Tibial nerve (tissue), 3 donors: ENCODE data around the gene CCDC197.

Source experiments
- CTCF ChIP-seq, 5 experiments: fragments of 200-600 bp in 3 of 5; fragments of 450-650 bp in 2 of 5; sonication (generic) in 3 of 5; IDR thresholded peaks; one replicate each; pipeline ENCODE4 v1.5.1; 2016 to 2019; ENCODE audit warnings: antibody characterized with exemption in 5 of 5, mild to moderate bottlenecking in 3 of 5, moderate library complexity in 2 of 5
- POLR2A ChIP-seq, 2 donors: fragments of 450-650 bp; IDR thresholded peaks; one replicate each; pipeline ENCODE4 v1.6.1; 2017; ENCODE audit warnings: antibody characterized with exemption in 2 of 2, mild to moderate bottlenecking in 2 of 2, moderate library complexity in 2 of 2

- TF ChIP-seq CTCF (IDR thresholded peaks at IDR 0.05) (no peak), POLR2A (IDR thresholded peaks at IDR 0.05) (no peak)
Observed at GRCh38 chr14:93960774-93961438, 36.2 kb upstream of the CCDC197 start.
